Measurements from ENCODE around the gene RND1.

RND1 gene

DNA sequence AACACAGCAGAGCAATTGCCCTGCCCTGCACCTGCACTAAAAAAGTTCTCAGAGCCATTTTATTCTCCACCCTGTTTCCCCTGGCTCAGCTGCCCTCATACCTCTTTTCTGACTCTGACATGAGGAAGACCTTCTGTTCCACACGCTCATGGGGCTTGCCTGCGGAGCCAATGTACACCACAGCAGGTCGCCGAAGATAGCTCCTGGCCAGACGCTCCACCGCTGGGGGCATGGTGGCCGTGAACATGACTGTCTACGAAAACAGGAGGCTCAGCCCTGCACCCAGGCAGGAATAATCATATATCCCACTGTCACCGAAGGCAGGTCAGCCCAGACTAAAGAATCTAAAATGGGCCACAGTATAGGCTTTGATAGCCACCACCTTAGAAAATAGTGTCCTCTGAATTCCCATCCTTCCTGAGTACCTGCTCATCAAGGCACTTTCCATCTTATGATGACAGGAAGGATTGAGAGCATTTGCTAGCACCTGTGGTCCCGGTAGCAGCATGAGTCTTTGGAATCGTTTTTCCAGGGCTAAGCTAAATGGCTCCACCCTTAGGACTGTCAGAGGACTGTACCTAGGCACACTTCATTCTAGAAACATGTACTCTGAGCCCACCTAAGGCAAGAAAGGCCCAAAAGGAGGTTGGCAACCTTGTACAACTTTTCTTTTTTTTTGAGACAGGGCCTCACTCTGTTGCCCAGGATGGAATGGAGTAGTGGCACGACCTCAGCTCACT, 33.2 kb downstream of the RND1 start:
- no peak for TF ChIP-seq TCF12 (IDR thresholded peaks at IDR 0.05; ENCODE audit: low read depth)
- TF ChIP-seq RAD21 (IDR thresholded peaks at IDR 0.05; ENCODE audit: low read depth), result no peak
- no peak for TF ChIP-seq FOXM1 (IDR thresholded peaks at IDR 0.05; ENCODE audit: borderline replicate concordance, low read depth)
- TF ChIP-seq NFIC (IDR thresholded peaks at IDR 0.05), result no peak
- TF ChIP-seq CREB1 (IDR thresholded peaks at IDR 0.05; ENCODE audit: low read depth), result no peak
- TF ChIP-seq, protein P1, sequence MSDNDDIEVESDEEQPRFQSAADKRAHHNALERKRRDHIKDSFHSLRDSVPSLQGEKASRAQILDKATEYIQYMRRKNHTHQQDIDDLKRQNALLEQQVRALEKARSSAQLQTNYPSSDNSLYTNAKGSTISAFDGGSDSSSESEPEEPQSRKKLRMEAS (IDR thresholded peaks at IDR 0.05), result no peak
- TF ChIP-seq ZBTB7A (IDR thresholded peaks at IDR 0.05; ENCODE audit: low read depth), result no peak
- TF ChIP-seq EP300 (IDR thresholded peaks at IDR 0.05; ENCODE audit: borderline replicate concordance), result no peak
- no peak for TF ChIP-seq CEBPB (IDR thresholded peaks at IDR 0.05)
- TF ChIP-seq EGR1 (IDR thresholded peaks at IDR 0.05), result no peak
- TF ChIP-seq, protein P2, sequence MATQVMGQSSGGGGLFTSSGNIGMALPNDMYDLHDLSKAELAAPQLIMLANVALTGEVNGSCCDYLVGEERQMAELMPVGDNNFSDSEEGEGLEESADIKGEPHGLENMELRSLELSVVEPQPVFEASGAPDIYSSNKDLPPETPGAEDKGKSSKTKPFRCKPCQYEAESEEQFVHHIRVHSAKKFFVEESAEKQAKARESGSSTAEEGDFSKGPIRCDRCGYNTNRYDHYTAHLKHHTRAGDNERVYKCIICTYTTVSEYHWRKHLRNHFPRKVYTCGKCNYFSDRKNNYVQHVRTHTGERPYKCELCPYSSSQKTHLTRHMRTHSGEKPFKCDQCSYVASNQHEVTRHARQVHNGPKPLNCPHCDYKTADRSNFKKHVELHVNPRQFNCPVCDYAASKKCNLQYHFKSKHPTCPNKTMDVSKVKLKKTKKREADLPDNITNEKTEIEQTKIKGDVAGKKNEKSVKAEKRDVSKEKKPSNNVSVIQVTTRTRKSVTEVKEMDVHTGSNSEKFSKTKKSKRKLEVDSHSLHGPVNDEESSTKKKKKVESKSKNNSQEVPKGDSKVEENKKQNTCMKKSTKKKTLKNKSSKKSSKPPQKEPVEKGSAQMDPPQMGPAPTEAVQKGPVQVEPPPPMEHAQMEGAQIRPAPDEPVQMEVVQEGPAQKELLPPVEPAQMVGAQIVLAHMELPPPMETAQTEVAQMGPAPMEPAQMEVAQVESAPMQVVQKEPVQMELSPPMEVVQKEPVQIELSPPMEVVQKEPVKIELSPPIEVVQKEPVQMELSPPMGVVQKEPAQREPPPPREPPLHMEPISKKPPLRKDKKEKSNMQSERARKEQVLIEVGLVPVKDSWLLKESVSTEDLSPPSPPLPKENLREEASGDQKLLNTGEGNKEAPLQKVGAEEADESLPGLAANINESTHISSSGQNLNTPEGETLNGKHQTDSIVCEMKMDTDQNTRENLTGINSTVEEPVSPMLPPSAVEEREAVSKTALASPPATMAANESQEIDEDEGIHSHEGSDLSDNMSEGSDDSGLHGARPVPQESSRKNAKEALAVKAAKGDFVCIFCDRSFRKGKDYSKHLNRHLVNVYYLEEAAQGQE (IDR thresholded peaks at IDR 0.05; ENCODE audit: low read depth), result no peak
- no peak for TF ChIP-seq TAF1 (IDR thresholded peaks at IDR 0.05; ENCODE audit: low read depth)

DNA sequence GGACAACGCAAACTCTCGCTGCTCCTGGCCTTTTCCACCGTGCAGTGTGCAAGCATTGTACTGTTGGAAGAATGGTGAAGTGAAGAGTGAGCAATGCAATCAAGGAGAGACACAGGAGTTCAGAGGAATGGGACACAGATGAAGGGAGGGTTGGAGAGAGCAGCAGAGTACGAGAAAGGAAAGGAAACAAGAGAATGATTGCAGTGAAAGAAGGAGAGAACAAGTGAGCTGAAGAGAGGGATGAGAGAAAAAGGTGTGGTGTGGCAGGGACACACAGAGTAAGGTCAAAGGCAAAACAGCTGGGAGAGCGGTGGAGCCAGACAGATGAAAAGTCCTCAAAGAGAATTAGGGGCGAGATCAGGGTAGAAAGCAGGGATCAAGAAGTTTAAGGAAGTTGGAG, 34.4 kb downstream of the RND1 start:
- TF ChIP-seq, protein P2 (IDR thresholded peaks at IDR 0.05; ENCODE audit: low read depth), result no peak
- no peak for TF ChIP-seq CREB1 (IDR thresholded peaks at IDR 0.05; ENCODE audit: low read depth)
- TF ChIP-seq, protein P3, sequence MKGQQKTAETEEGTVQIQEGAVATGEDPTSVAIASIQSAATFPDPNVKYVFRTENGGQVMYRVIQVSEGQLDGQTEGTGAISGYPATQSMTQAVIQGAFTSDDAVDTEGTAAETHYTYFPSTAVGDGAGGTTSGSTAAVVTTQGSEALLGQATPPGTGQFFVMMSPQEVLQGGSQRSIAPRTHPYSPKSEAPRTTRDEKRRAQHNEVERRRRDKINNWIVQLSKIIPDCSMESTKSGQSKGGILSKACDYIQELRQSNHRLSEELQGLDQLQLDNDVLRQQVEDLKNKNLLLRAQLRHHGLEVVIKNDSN (IDR thresholded peaks at IDR 0.05), result no peak
- no peak for TF ChIP-seq NFIC (IDR thresholded peaks at IDR 0.05)
- TF ChIP-seq TEAD4 (IDR thresholded peaks at IDR 0.05), result no peak
- TF ChIP-seq TAF1 (IDR thresholded peaks at IDR 0.05; ENCODE audit: low read depth), result no peak
- TF ChIP-seq ZBTB7A (IDR thresholded peaks at IDR 0.05; ENCODE audit: low read depth), result no peak
- TF ChIP-seq EGR1 (IDR thresholded peaks at IDR 0.05), result no peak
- TF ChIP-seq TCF12 (IDR thresholded peaks at IDR 0.05; ENCODE audit: low read depth), result no peak
- TF ChIP-seq, protein P1 (IDR thresholded peaks at IDR 0.05), result no peak
- TF ChIP-seq CEBPB (IDR thresholded peaks at IDR 0.05), result no peak
- no peak for TF ChIP-seq EP300 (IDR thresholded peaks at IDR 0.05; ENCODE audit: borderline replicate concordance)

DNA sequence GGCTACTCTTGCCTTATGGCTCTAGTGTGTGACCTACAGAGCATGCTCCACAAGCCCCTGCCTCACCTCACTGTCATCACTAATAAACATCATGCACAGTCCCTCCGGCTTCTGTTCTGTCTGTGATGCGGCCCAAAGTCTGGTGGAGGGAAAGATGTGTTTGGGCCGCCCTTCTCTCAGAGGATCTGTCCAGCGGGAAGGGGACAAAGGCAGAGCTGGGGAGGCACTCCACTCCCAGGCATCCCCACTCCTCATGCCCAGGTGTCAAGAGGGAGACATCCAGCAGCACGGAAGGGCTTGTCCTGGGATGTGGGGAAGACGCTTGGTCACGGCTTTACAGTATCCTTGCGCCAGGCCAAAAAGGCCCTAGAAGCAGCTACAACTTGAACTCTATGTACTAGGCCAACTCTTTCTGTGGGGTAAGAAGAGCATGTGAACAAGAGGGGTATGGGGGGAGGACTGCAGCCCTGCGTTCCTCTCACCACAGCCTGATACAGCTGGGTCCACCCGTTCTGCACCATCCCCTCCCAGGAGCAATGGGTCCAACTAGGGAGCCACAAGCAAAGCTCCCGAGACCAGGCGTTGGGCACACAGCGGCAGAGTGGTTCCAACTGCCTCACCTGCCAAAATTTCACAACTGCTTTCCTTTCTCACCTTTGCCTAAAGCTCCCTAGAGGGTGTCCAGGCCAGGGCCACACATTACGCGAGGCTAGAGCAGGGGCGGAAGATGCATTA, 36.7 kb downstream of the RND1 start:
- TF ChIP-seq, protein P2 (IDR thresholded peaks at IDR 0.05; ENCODE audit: low read depth), result no peak
- no peak for TF ChIP-seq RAD21 (IDR thresholded peaks at IDR 0.05; ENCODE audit: low read depth)
- no peak for TF ChIP-seq TAF1 (IDR thresholded peaks at IDR 0.05; ENCODE audit: low read depth)
- TF ChIP-seq TCF12 (IDR thresholded peaks at IDR 0.05; ENCODE audit: low read depth), result no peak
- TF ChIP-seq TEAD4 (IDR thresholded peaks at IDR 0.05), result no peak
- TF ChIP-seq FOXM1 (IDR thresholded peaks at IDR 0.05; ENCODE audit: borderline replicate concordance, low read depth), result no peak
- TF ChIP-seq, protein P1 (IDR thresholded peaks at IDR 0.05), result no peak
- TF ChIP-seq EGR1 (IDR thresholded peaks at IDR 0.05), result no peak
- TF ChIP-seq, protein P3 (IDR thresholded peaks at IDR 0.05), result no peak

DNA sequence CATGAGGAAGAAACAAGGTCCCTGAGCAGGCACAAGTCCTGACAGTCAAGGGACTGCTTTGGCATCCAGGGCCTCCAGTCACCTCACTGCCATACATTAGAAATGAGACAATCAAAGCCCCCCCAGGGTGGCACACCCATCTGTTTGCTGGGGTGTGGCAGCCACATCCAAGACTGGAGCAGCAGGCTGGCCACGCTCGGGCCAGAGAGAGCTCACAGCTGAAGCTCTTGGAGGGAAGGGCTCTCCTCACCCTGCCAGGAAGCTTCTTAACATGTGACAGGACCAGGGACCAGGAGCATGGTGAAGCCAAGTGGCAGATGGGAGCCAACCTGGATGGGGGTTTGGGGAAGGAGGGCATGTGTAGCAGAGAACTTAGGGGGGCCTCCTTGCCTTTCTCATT, 37.4 kb downstream of the RND1 start:
- no peak for TF ChIP-seq RAD21 (IDR thresholded peaks at IDR 0.05; ENCODE audit: low read depth)
- TF ChIP-seq EGR1 (IDR thresholded peaks at IDR 0.05), result no peak
- no peak for TF ChIP-seq TAF1 (IDR thresholded peaks at IDR 0.05; ENCODE audit: low read depth)
- TF ChIP-seq TCF12 (IDR thresholded peaks at IDR 0.05; ENCODE audit: low read depth), result no peak
- no peak for TF ChIP-seq ZBTB7A (IDR thresholded peaks at IDR 0.05; ENCODE audit: low read depth)
- TF ChIP-seq TEAD4 (IDR thresholded peaks at IDR 0.05), result no peak
- no peak for TF ChIP-seq FOXM1 (IDR thresholded peaks at IDR 0.05; ENCODE audit: borderline replicate concordance, low read depth)
- TF ChIP-seq, protein P2 (IDR thresholded peaks at IDR 0.05; ENCODE audit: low read depth), result no peak
- TF ChIP-seq YY1 (IDR thresholded peaks at IDR 0.05; ENCODE audit: low read depth), result no peak
- no peak for TF ChIP-seq CEBPB (IDR thresholded peaks at IDR 0.05)
- TF ChIP-seq, protein P1 (IDR thresholded peaks at IDR 0.05), result no peak
- TF ChIP-seq EP300 (IDR thresholded peaks at IDR 0.05; ENCODE audit: borderline replicate concordance), result no peak
- no peak for TF ChIP-seq CREB1 (IDR thresholded peaks at IDR 0.05; ENCODE audit: low read depth)
- TF ChIP-seq NFIC (IDR thresholded peaks at IDR 0.05), result no peak
- TF ChIP-seq, protein P3 (IDR thresholded peaks at IDR 0.05), result no peak

Measured in Ishikawa (cell line).